ENCODE results near the gene MLLT3.

- TF ChIP-seq EZH2 (IDR thresholded peaks at IDR 0.05; ENCODE audit: low read depth), result no peak
- TF ChIP-seq, protein P1, sequence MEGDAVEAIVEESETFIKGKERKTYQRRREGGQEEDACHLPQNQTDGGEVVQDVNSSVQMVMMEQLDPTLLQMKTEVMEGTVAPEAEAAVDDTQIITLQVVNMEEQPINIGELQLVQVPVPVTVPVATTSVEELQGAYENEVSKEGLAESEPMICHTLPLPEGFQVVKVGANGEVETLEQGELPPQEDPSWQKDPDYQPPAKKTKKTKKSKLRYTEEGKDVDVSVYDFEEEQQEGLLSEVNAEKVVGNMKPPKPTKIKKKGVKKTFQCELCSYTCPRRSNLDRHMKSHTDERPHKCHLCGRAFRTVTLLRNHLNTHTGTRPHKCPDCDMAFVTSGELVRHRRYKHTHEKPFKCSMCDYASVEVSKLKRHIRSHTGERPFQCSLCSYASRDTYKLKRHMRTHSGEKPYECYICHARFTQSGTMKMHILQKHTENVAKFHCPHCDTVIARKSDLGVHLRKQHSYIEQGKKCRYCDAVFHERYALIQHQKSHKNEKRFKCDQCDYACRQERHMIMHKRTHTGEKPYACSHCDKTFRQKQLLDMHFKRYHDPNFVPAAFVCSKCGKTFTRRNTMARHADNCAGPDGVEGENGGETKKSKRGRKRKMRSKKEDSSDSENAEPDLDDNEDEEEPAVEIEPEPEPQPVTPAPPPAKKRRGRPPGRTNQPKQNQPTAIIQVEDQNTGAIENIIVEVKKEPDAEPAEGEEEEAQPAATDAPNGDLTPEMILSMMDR (conservative IDR thresholded peaks at IDR 0.05), result no peak
Observed at GRCh38 chr9:20508242-20508641, 114.1 kb downstream of the MLLT3 start.
